Measurements from ENCODE around the gene MACIR. TPM values are rescaled to one million over a fixed set of nuclear protein-coding genes. Genes with fewer than 3 reads are reported as not detected.
"Not testable (repeated sequence)": the region's sequence is repeated elsewhere in the genome, so short reads cannot be mapped to it uniquely, and the experiment has no call there.

The MACIR gene
- total and polyA plus RNA-seq, 2 donors = 6.0 to 7.6 TPM

DNA sequence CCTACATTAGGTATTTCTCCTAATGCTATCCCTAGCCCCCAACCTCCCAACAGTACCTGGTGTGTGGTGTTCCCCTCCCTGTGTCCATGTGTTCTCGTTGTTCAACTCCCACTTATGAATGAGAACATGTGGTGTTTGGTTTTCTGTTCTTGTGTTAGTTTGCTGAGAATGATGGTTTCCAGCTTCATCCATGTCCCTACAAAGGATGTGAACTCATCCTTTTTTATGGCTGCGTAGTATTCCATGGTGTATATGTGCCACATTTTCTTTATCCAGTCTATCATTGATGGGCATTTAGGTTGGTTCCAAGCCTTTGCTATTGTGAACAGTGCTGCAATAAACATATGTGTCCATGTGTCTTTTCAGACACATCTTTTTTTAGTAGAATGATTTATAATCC, 39.5 kb upstream of the MACIR start:
- 90% methylated on average over 2 of the region's 2 CpGs for WGBS
- DNase-seq (ENCODE audit: low read depth in 6 of 9, low spot score in 9 of 9); H3K27me3 ChIP-seq (ENCODE audit: control insufficient read depth in 2 of 2, insufficient read depth in 1 of 2, low read length in 1 of 2); H3K4me1 ChIP-seq (ENCODE audit: control insufficient read depth in 2 of 2, insufficient read depth in 2 of 2, low read length in 2 of 2); H3K36me3 ChIP-seq (ENCODE audit: control insufficient read depth in 2 of 2, insufficient read depth in 2 of 2, low read length in 1 of 2); H3K4me3 ChIP-seq (ENCODE audit: low read length in 2 of 2); H3K9me3 ChIP-seq (ENCODE audit: control insufficient read depth in 2 of 2, insufficient read depth in 1 of 2, low read length in 1 of 2); H3K27ac ChIP-seq (ENCODE audit: low read depth in 1 of 2, low read length in 1 of 2): not testable (repeated sequence)

DNA sequence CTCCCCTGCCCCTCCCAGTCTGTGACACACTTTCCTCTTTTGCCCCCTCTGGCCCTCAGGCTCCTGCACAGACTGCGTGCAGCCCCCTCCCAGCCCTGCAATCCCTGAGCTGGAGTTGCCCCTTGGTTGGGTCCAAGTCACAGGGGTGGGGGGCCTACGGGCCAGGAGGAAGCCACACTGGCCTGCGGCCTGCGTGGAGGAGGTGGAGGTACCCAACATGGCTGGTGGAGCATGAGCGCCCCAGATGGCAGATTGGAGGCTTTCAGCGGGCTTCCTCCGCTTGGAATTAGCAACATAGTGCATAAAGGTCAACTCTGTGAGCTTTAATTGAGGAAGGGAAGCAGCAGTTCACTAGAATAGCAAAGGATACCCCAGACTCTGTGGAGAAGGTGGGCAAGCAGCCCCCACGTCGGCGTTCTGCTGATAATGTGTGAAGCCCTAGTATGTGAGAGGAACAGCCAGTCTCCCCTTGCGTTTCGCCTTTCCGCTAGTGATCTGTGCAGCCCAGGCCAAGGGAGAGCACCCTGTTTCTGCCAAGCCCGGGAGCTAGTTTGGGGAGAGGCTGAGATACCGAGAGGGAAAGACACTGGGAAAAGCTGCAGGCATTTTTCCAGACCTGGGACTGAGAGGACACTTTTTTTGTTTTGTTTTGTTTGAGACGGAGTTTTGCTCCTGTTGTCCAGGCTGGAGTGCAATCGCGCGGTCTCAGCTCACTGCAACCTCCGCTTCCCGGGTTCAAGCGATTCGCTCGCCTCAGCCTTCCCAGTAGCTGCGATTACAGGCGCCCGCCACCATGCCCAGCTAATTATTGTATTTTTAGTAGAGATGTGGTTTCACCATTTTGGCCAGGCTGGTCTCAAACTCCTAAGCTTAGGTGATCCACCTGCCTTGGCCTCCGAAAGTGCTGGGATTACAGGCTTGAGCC, 35.3 kb upstream of the MACIR start:
- no peak for DNase-seq (ENCODE audit: low read depth in 6 of 9, low spot score in 9 of 9)
- Histone ChIP-seq H3K27ac (ENCODE audit: low read depth in 1 of 2, low read length in 1 of 2) (no peak overlapping the region), H3K9me3 (ENCODE audit: control insufficient read depth in 2 of 2, insufficient read depth in 1 of 2, low read length in 1 of 2) (no peaks in the 10 kb centered on the region), H3K4me3 (ENCODE audit: low read length in 2 of 2) (no peak overlapping the region), H3K36me3 (ENCODE audit: control insufficient read depth in 2 of 2, insufficient read depth in 2 of 2, low read length in 1 of 2) (no peaks in the 10 kb centered on the region), H3K4me1 (ENCODE audit: control insufficient read depth in 2 of 2, insufficient read depth in 2 of 2, low read length in 2 of 2) (no peaks in the 10 kb centered on the region), H3K27me3 (ENCODE audit: control insufficient read depth in 2 of 2, insufficient read depth in 1 of 2, low read length in 1 of 2) (no peaks in the 10 kb centered on the region)
- 96% methylated on average over 28 of the region's 28 CpGs for WGBS

DNA sequence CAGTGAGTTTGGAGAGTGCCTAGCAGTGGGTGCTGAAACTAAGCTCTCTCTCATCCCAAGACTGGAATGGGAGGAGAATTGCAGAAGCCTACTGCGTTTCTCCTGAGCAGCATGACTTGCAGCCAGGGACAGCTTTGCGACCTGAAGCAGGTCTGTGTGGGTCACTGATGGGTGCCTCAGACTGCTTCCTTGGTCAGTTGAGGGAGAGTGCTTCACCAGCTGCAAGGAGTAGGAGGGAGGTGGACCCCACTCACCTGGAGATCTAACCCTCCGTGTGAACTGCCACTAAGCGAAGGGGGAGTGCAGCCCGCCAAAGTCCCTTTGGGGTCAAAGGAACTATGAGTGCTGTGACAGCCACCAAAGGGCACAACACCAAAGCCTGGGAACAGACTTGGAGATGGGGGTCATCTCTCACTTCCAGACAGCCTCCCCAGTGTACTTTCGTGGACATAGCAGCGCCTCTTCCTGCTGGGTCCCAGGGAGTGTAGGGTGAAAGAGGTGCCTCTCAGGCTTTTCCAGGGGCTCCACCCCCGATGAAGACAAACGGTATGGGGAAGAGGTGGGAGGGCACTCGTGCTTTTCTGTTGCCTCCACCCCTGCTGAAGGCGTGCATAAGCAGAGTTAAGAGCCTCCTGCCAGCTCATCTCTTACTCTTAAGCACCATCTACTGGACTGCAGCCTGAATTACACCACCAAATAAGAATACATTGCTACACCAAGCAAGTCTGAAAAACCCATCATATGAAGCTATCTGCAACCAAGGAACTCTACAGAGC, 34.3 kb upstream of the MACIR start:
- H3K4me3 ChIP-seq (ENCODE audit: low read length in 2 of 2) = no peak overlapping the region
- WGBS = 63% methylated on average over 11 of the region's 11 CpGs
- H3K9me3 ChIP-seq (ENCODE audit: control insufficient read depth in 2 of 2, insufficient read depth in 1 of 2, low read length in 1 of 2) = no peaks in the 10 kb centered on the region
- H3K27me3 ChIP-seq (ENCODE audit: control insufficient read depth in 2 of 2, insufficient read depth in 1 of 2, low read length in 1 of 2) = no peaks in the 10 kb centered on the region
- peak in 8 of 9 donors; percentile 39 to 71 (median 42) for DNase-seq (ENCODE audit: low read depth in 6 of 9, low spot score in 9 of 9)
- no peaks in the 10 kb centered on the region for H3K4me1 ChIP-seq (ENCODE audit: control insufficient read depth in 2 of 2, insufficient read depth in 2 of 2, low read length in 2 of 2)
- H3K36me3 ChIP-seq (ENCODE audit: control insufficient read depth in 2 of 2, insufficient read depth in 2 of 2, low read length in 1 of 2) = no peaks in the 10 kb centered on the region
- H3K27ac ChIP-seq (ENCODE audit: low read depth in 1 of 2, low read length in 1 of 2) = no peak overlapping the region

DNA sequence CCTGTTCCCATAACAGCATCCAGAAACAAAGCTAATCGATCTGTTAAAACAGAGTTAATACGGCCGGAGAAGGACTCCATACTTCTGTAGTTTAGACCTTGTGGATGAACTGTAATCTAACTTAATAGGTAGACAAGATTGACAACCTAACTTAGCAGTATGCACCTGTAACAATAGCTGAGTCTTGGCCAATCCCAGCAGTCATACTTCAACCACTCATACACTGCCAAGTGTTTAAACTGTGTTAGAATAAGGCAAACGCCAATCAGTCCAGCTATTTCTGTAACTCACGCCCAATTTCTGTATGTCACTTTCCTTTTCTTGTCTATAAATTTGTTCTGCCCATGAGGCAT, 33.7 kb upstream of the MACIR start:
- Histone ChIP-seq H3K27ac (ENCODE audit: low read depth in 1 of 2, low read length in 1 of 2) (no peak overlapping the region), H3K4me3 (ENCODE audit: low read length in 2 of 2) (no peak overlapping the region), H3K9me3 (ENCODE audit: control insufficient read depth in 2 of 2, insufficient read depth in 1 of 2, low read length in 1 of 2) (no peaks in the 10 kb centered on the region), H3K36me3 (ENCODE audit: control insufficient read depth in 2 of 2, insufficient read depth in 2 of 2, low read length in 1 of 2) (no peaks in the 10 kb centered on the region), H3K27me3 (ENCODE audit: control insufficient read depth in 2 of 2, insufficient read depth in 1 of 2, low read length in 1 of 2) (no peaks in the 10 kb centered on the region), H3K4me1 (ENCODE audit: control insufficient read depth in 2 of 2, insufficient read depth in 2 of 2, low read length in 2 of 2) (no peaks in the 10 kb centered on the region)
- 88% methylated on average over 5 of the region's 5 CpGs for WGBS
- DNase-seq (ENCODE audit: low read depth in 6 of 9, low spot score in 9 of 9) = no peak

DNA sequence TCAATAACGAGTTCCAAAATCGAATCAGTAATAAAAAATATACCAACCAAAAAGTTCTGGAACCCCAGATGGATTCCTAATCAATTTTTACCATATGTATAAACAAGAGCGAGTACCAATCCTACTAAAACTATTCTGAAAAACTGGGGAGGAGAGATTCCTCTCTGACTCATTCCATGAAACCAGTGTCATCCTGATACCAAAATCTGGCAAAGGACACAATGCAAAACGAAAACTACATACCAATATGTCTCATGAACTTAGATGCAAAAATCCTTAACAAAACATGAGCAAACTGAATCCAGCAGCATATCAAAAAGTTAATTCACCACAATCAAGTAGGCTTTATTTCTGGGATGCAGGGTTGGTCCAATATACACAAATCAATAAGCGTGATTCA, 30.5 kb upstream of the MACIR start:
- H3K4me1 ChIP-seq (ENCODE audit: control insufficient read depth in 2 of 2, insufficient read depth in 2 of 2, low read length in 2 of 2) = no peaks in the 10 kb centered on the region

DNA sequence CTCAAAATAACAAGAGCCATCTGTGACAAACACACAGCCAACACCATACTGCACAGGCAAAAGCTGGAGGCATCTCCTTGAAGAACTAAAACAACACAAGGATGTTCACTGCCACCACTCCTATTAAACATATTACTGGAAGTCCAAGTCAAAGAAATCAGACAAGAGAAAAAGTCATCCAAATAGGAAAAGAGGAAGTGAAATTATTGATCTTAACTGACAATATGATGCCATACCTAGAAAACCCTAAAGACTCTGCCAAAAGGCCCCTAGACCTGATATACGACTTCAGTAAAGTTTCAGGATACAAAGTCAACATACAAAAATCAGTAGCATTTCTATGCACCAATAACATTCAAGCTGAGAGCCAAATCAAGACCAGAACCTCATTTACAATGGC, 30.0 kb upstream of the MACIR start:
- Histone ChIP-seq H3K9me3 (ENCODE audit: control insufficient read depth in 2 of 2, insufficient read depth in 1 of 2, low read length in 1 of 2) (no peaks in the 10 kb centered on the region), H3K27ac (ENCODE audit: low read depth in 1 of 2, low read length in 1 of 2) (no peak overlapping the region), H3K4me3 (ENCODE audit: low read length in 2 of 2) (no peak overlapping the region), H3K36me3 (ENCODE audit: control insufficient read depth in 2 of 2, insufficient read depth in 2 of 2, low read length in 1 of 2) (no peaks in the 10 kb centered on the region), H3K4me1 (ENCODE audit: control insufficient read depth in 2 of 2, insufficient read depth in 2 of 2, low read length in 2 of 2) (no peaks in the 10 kb centered on the region), H3K27me3 (ENCODE audit: control insufficient read depth in 2 of 2, insufficient read depth in 1 of 2, low read length in 1 of 2) (no peaks in the 10 kb centered on the region)
- WGBS = 93% methylated on average over 1 of the region's 1 CpG
- DNase-seq (ENCODE audit: low read depth in 6 of 9, low spot score in 9 of 9) = no peak

More for the DNA sequence above, 30.5 kb upstream of the MACIR start:
- Histone ChIP-seq H3K27me3 (ENCODE audit: control insufficient read depth in 2 of 2, insufficient read depth in 1 of 2, low read length in 1 of 2) (no peaks in the 10 kb centered on the region), H3K9me3 (ENCODE audit: control insufficient read depth in 2 of 2, insufficient read depth in 1 of 2, low read length in 1 of 2) (no peaks in the 10 kb centered on the region), H3K36me3 (ENCODE audit: control insufficient read depth in 2 of 2, insufficient read depth in 2 of 2, low read length in 1 of 2) (no peaks in the 10 kb centered on the region), H3K27ac (ENCODE audit: low read depth in 1 of 2, low read length in 1 of 2) (no peak overlapping the region), H3K4me3 (ENCODE audit: low read length in 2 of 2) (no peak overlapping the region)
- 95% methylated on average over 5 of the region's 5 CpGs for WGBS
- no peak for DNase-seq (ENCODE audit: low read depth in 6 of 9, low spot score in 9 of 9)

DNA sequence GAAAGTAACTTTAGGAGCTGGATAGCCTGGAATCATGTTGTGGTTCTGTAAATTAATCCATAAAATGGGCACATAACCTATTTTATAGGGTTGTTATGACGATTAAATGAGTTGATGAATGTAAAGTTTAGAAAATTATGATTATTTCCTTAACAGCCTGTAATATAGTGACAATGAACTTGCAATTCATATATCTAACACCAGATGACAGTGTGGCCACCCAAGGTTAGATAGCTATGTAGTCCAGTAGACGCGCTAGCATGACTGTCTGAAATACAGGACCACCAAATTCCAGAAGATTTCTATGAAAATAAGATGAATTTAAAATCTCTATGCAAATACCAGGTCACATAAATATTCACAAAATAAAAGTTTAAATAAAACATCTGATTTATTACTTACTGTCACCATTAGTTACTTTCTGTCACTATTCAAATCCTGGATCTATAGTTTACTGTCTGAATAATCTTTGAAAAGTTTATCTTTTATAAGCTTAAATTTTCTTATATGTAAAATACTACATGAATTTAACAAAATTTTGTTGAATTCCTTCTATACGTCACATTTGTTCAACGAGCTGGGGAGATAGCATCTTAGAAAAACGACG, 26.1 kb upstream of the MACIR start:
- 88% methylated on average over 7 of the region's 7 CpGs for WGBS
- no peaks in the 10 kb centered on the region for H3K27me3 ChIP-seq (ENCODE audit: control insufficient read depth in 2 of 2, insufficient read depth in 1 of 2, low read length in 1 of 2)
- no peaks in the 10 kb centered on the region for H3K36me3 ChIP-seq (ENCODE audit: control insufficient read depth in 2 of 2, insufficient read depth in 2 of 2, low read length in 1 of 2)
- no peak overlapping the region for H3K4me3 ChIP-seq (ENCODE audit: low read length in 2 of 2)
- H3K9me3 ChIP-seq (ENCODE audit: control insufficient read depth in 2 of 2, insufficient read depth in 1 of 2, low read length in 1 of 2) = no peaks in the 10 kb centered on the region
- no peaks in the 10 kb centered on the region for H3K4me1 ChIP-seq (ENCODE audit: control insufficient read depth in 2 of 2, insufficient read depth in 2 of 2, low read length in 2 of 2)
- no peak overlapping the region for H3K27ac ChIP-seq (ENCODE audit: low read depth in 1 of 2, low read length in 1 of 2)
- peak in 4 of 9 donors; percentile 9 to 47 (median 20) for DNase-seq (ENCODE audit: low read depth in 6 of 9, low spot score in 9 of 9)

DNA sequence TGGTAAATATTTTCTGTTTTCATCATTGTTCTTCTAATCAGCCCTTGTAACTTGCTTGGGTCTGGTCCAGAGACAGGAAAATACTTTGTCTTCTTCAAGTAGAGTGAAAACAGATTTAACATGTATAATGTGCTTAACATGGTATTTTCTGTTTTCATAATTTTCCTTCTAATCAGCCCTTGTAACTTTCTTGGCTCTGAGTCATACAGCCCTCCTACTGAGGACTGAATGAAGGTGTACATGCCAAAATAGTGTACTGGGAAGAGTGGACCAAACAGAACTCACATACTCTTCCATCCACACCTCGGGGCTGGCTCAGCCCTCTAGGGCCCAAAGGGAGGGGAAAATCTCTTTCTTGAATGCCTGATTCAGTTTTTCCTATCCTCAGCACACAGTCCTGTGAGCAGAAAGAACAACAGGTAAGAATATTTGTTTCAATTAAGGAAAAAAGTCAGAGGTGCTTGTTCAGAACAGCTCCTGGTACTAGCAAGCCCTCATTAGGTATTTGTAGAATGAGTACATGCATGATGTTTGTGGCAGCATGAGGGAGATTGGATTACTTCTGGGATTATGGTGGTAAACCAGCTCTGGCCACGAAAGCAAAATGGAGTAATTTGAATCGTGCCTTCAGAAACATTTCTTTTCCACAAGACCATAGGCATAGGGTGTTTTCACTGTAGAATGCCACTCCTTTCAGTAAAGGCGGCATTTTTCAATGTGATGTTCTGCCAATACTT, 24.2 kb upstream of the MACIR start:
- DNase-seq (ENCODE audit: low read depth in 6 of 9, low spot score in 9 of 9) = no peak
- Histone ChIP-seq H3K27me3 (ENCODE audit: control insufficient read depth in 2 of 2, insufficient read depth in 1 of 2, low read length in 1 of 2) (no peaks in the 10 kb centered on the region), H3K9me3 (ENCODE audit: control insufficient read depth in 2 of 2, insufficient read depth in 1 of 2, low read length in 1 of 2) (no peaks in the 10 kb centered on the region), H3K4me3 (ENCODE audit: low read length in 2 of 2) (no peak overlapping the region), H3K36me3 (ENCODE audit: control insufficient read depth in 2 of 2, insufficient read depth in 2 of 2, low read length in 1 of 2) (no peaks in the 10 kb centered on the region), H3K4me1 (ENCODE audit: control insufficient read depth in 2 of 2, insufficient read depth in 2 of 2, low read length in 2 of 2) (no peaks in the 10 kb centered on the region), H3K27ac (ENCODE audit: low read depth in 1 of 2, low read length in 1 of 2) (no peak overlapping the region)
- WGBS = 95% methylated on average over 4 of the region's 4 CpGs
